A549 (cell line): Measurements from ENCODE around the gene SHC3. TPM values are rescaled to one million over a fixed set of nuclear protein-coding genes. Genes with fewer than 3 reads are reported as not detected.

Source experiments
- ATAC-seq, 2 experiments: fragments of 200-7000 bp in 1 of 2; fragments of >200 bp in 1 of 2; cut with Nextera tagmentation in 1 of 2; cut with Tn5 transposase in 1 of 2; 3 replicates each; pipeline versions ENCODE4 v1.8.0 to v1.9.1; 2018 to 2020; ENCODE audit warnings: mild to moderate bottlenecking in 1 of 2, moderate library complexity in 1 of 2
- CTCF ChIA-PET: fragments of 300-600 bp; sonication (Branson Sonifier 250); formaldehyde crosslinking; extraction: SDS; loops from one replicate; lab custom pipeline; 2021; ENCODE audit warnings: antibody characterized with exemption, inconsistent platforms; lab: Yijun Ruan, JAX
- POLR2A ChIA-PET: fragments of 350-600 bp; formaldehyde crosslinking; extraction: SDS; loops from one replicate; lab custom pipeline; 2021; ENCODE audit warnings: antibody characterized with exemption, inconsistent platforms; lab: Yijun Ruan, JAX
- DNase-seq, 2 experiments: peaks; one replicate each; pipeline versions ENCODE4 v3.0.0 to v3.0.0-alpha.2; 2011 to 2016; ENCODE audit warnings: low read depth in 1 of 2, low spot score in 1 of 2
- FAIRE-seq: peaks from 2 replicates; lab custom pipeline; 2011; peaks lifted over from hg19 to GRCh38; lab: Jason Lieb, UNC
- H3K27ac ChIP-seq, 2 experiments: fragments of >200 bp; sonication (Bioruptor Twin); formaldehyde crosslinking; 3 replicates each; pipeline ENCODE4 v1.5.1; 2016 to 2017
- H3K4me1 ChIP-seq: fragments of >200 bp; sonication (Bioruptor Twin); formaldehyde crosslinking; 3 replicates; pipeline ENCODE4 v1.6.1; 2016
- H3K4me2 ChIP-seq: fragments of >200 bp; sonication (Bioruptor Twin); formaldehyde crosslinking; 3 replicates; pipeline ENCODE4 v1.6.1; 2016
- H3K4me3 ChIP-seq: fragments of >200 bp; sonication (Bioruptor Twin); formaldehyde crosslinking; 3 replicates; pipeline ENCODE4 v1.5.1; 2016
- H3K9me3 ChIP-seq: fragments of >200 bp; sonication (Bioruptor Twin); formaldehyde crosslinking; 3 replicates; pipeline ENCODE4 v1.6.1; 2016
- BCL3 ChIP-seq: fragments of >200 bp; sonication (Bioruptor Twin); formaldehyde crosslinking; IDR thresholded peaks from 3 replicates; pipeline ENCODE4 v1.6.1; 2016
- CBX8 ChIP-seq: fragments of 200-600 bp; sonication (generic); IDR thresholded peaks from 2 replicates; pipeline ENCODE4 v1.6.1; 2016
- CTCF ChIP-seq: fragments of >200 bp; sonication (Bioruptor Twin); formaldehyde crosslinking; IDR thresholded peaks from 3 replicates; pipeline ENCODE4 v1.5.1; 2016
- E2F6 ChIP-seq: IDR thresholded peaks from 2 replicates; pipeline ENCODE4 v1.6.1; 2012; ENCODE audit warnings: low read depth, borderline replicate concordance
- EHMT2 ChIP-seq: fragments of 200-600 bp; sonication (generic); IDR thresholded peaks from 2 replicates; pipeline ENCODE4 v1.6.1; 2016; ENCODE audit warnings: antibody characterized with exemption, low read depth, mild to moderate bottlenecking, moderate library complexity
- FOSB ChIP-seq: fragments of 250-450 bp; sonication (Bioruptor Pico); IDR thresholded peaks from 2 replicates; pipeline ENCODE4 v1.5.0; 2020; ENCODE audit warnings: mild to moderate bottlenecking, moderate library complexity
- FOSL2 ChIP-seq, 2 experiments: fragments of 450-650 bp in 1 of 2; fragments of >200 bp in 1 of 2; sonication (Bioruptor Twin) in 1 of 2; formaldehyde crosslinking; IDR thresholded peaks; 2 replicates each; pipeline versions ENCODE4 v1.5.0 to v1.6.1; 2016 to 2020; ENCODE audit warnings: mild to moderate bottlenecking in 1 of 2, moderate library complexity in 1 of 2
- HES2 ChIP-seq: fragments of >200 bp; sonication (Bioruptor Twin); formaldehyde crosslinking; IDR thresholded peaks from 2 replicates; pipeline ENCODE4 v1.6.1; 2016
- HMGXB4 ChIP-seq: fragments of 250-450 bp; sonication (Bioruptor Pico); IDR thresholded peaks from 2 replicates; pipeline ENCODE4 v1.5.0; 2021; ENCODE audit warnings: mild to moderate bottlenecking, moderate library complexity, borderline replicate concordance
- HOXA7 ChIP-seq: fragments of 250-450 bp; sonication (Bioruptor Pico); IDR thresholded peaks from 2 replicates; pipeline ENCODE4 v1.5.0; 2020; ENCODE audit warnings: mild to moderate bottlenecking, moderate library complexity
- HOXB13 ChIP-seq: fragments of 250-450 bp; sonication (Bioruptor Pico); IDR thresholded peaks from 2 replicates; pipeline ENCODE4 v1.5.0; 2020; ENCODE audit warnings: low read depth, mild to moderate bottlenecking, moderate library complexity
- KDM5A ChIP-seq: fragments of 200-600 bp; sonication (generic); IDR thresholded peaks from 2 replicates; pipeline ENCODE4 v1.6.1; 2016; ENCODE audit warnings: antibody characterized with exemption, mild to moderate bottlenecking
- MAX ChIP-seq: IDR thresholded peaks from 2 replicates; pipeline ENCODE4 v1.6.1; 2012
- PHF8 ChIP-seq: fragments of 200-600 bp; sonication (generic); IDR thresholded peaks from 2 replicates; pipeline ENCODE4 v1.6.1; 2016; ENCODE audit warnings: low read depth, mild to moderate bottlenecking, antibody characterized with exemption, moderate library complexity, borderline replicate concordance
- POLR2A ChIP-seq: IDR thresholded peaks from 2 replicates; pipeline ENCODE4 v1.6.1; 2012; ENCODE audit warnings: mild to moderate bottlenecking, low read length
- SMC3 ChIP-seq: fragments of >200 bp; sonication (Bioruptor Twin); formaldehyde crosslinking; IDR thresholded peaks from 3 replicates; pipeline ENCODE4 v1.6.1; 2018; ENCODE audit warnings: inconsistent platforms
- ZC3H11A ChIP-seq: fragments of 450-650 bp; IDR thresholded peaks from 2 replicates; pipeline ENCODE4 v1.6.1; 2014; ENCODE audit warnings: antibody characterized with exemption, mild to moderate bottlenecking
- ZFP36 ChIP-seq: fragments of 450-650 bp; IDR thresholded peaks from 2 replicates; pipeline ENCODE4 v1.6.1; 2014; ENCODE audit warnings: borderline replicate concordance; ENCODE audit not compliant: partially characterized antibody
- WGBS: methylation state at CpG from one replicate; pipeline ENCODE4 v1.1.6; 2017; ENCODE audit errors: missing lambda C conversion rate; 5-methylcytosine and 5-hydroxymethylcytosine counted together
- polyA plus RNA-seq, 4 experiments: library from polyadenylated mRNA; depleted of rRNA in 3 of 4; stranded (reverse); fragments of >200 nt; fragmentation: RNase III in 1 of 4; extraction: RNeasy Plus Mini Kit Qiagen cat#74134 plus additional on column Dnase treatment in 1 of 4; gene quantifications; 2 replicates in 3 of 4; 3 replicates in 1 of 4; pipeline ENCODE4 v1.2.3, GENCODE V29; 2011 to 2017
- TF ChIP-seq, protein P1 (sequence below): IDR thresholded peaks from 2 replicates; pipeline ENCODE4 v1.6.1; 2012
- TF ChIP-seq, protein P2 (sequence below): fragments of 450-650 bp; IDR thresholded peaks from 2 replicates; pipeline ENCODE4 v1.6.1; 2014; ENCODE audit warnings: antibody characterized with exemption

Gene SHC3
- polyA plus RNA-seq, 2 of the 4 experiments (the other 2 are of a cell fraction) = 0.09 to 0.88 TPM

DNA sequence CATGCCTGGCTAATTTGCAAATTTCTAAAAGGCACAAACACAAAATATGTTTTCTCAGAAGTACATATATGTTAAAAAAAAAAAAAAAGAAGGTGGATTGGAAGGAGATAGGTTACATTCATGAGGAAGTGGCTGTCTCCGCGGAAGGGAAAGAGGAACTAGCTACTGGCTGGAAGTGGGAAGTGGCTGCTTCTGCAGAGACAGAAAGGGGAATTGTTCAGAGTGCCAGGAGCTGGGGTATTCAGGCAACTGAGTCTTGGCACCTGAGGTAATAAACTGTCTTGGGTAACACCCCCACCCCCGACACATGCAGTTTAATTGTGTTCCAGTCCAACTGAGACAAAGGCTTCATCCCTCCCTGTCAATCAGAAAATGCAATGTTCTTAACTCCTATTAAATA, 141.7 kb downstream of the SHC3 start:
- WGBS = 84% methylated on average over 3 of the region's 3 CpGs
- no peak overlapping the region for H3K4me2 ChIP-seq
- 0 out of 3 replicates have a peak, but pooled peaks cover 3% of the 10 kb centered on the region for H3K9me3 ChIP-seq
- H3K4me1 ChIP-seq = no peaks in the 10 kb centered on the region
- FAIRE-seq (no peak), DNase-seq (no peak)
- H3K4me3 ChIP-seq = no peak overlapping the region
- CTCF ChIA-PET = no interaction called here
- POLR2A ChIA-PET = no interaction called here
- no peak overlapping the region for H3K27ac ChIP-seq
- TF ChIP-seq POLR2A (no peak), HOXA7 (CRISPR knock-in tag) (no peak), ZFP36 (no peak), BCL3 (no peak), PHF8 (no peak), CBX8 (no peak), HMGXB4 (CRISPR knock-in tag) (no peak), HES2 (no peak), HOXB13 (CRISPR knock-in tag) (no peak)
- TF ChIP-seq, all 56 proteins: peak for 0
- ATAC-seq = no peak

- Histone ChIP-seq H3K27ac (no peak overlapping the region), H3K4me3 (no peak overlapping the region), H3K4me2 (no peak overlapping the region), H3K9me3 (0 out of 3 replicates have a peak, but pooled peaks cover 8% of the 10 kb centered on the region), H3K4me1 (no peaks in the 10 kb centered on the region)
- TF ChIP-seq SMC3 = no peak
- TF ChIP-seq CBX8 = no peak
- no peak for TF ChIP-seq E2F6
- TF ChIP-seq MAX = no peak
- TF ChIP-seq, protein P1, sequence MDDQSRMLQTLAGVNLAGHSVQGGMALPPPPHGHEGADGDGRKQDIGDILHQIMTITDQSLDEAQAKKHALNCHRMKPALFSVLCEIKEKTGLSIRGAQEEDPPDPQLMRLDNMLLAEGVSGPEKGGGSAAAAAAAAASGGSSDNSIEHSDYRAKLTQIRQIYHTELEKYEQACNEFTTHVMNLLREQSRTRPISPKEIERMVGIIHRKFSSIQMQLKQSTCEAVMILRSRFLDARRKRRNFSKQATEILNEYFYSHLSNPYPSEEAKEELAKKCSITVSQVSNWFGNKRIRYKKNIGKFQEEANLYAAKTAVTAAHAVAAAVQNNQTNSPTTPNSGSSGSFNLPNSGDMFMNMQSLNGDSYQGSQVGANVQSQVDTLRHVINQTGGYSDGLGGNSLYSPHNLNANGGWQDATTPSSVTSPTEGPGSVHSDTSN = no peak
- no peak for TF ChIP-seq FOSB
- TF ChIP-seq, protein P2, sequence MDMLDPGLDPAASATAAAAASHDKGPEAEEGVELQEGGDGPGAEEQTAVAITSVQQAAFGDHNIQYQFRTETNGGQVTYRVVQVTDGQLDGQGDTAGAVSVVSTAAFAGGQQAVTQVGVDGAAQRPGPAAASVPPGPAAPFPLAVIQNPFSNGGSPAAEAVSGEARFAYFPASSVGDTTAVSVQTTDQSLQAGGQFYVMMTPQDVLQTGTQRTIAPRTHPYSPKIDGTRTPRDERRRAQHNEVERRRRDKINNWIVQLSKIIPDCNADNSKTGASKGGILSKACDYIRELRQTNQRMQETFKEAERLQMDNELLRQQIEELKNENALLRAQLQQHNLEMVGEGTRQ = no peak
- TF ChIP-seq ZFP36 = no peak
- TF ChIP-seq EHMT2 = no peak
- TF ChIP-seq FOSL2 (IDR thresholded peaks at IDR 0.05) = no peak
- no peak for TF ChIP-seq FOSL2 (CRISPR knock-in tag; IDR thresholded peaks at IDR 0.05)
- no peak for TF ChIP-seq CTCF
- TF ChIP-seq KDM5A = no peak
- TF ChIP-seq ZC3H11A = no peak
- ATAC-seq (no peak), FAIRE-seq (no peak), DNase-seq (no peak)
- ChIA-PET POLR2A (no interaction called here), CTCF (no interaction called here)
- 63% methylated on average over 8 of the region's 8 CpGs for WGBS
These were observed 142.2 kb downstream of the SHC3 start for GRCh38 chr9:89036383-89036782.
